Measurements from ENCODE around the gene SAMD3. TPM values are rescaled to one million over a fixed set of nuclear protein-coding genes. Genes with fewer than 3 reads are reported as not detected.

Gene SAMD3
- total RNA-seq, 1 donor from 2014 or later, result 0.45 TPM

DNA sequence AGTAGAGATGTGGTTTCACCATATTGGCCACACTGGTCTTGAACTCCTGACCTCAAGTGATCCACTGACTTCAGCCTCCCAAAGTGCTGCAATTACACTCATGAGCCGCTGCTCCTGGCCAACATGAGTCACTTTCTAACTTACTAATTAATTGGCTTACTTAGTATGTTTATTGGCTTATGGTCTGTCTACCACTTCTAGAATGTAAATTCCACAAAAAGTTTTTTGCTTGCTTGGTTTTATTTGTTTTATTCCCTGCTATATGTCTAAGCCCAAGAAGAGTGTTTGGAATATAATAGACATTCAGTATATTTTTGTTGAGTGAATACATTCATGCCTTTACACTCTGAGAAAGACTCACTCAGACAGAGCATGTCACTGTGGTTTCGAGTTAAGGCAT, 86.0 kb downstream of the SAMD3 start:
- DNase-seq (ENCODE audit: low read depth) (peak; percentile 18), FAIRE-seq (no peak)
- no peak overlapping the region for H3K4me3 ChIP-seq (ENCODE audit: insufficient read depth, low read depth, low read length)
- Mint-ChIP-seq H3K4me3 (ENCODE audit: unreplicated experiment) (no peak overlapping the region), H3K36me3 (ENCODE audit: low read depth, unreplicated experiment) (peaks cover 11% of the 10 kb centered on the region), H3K27me3 (ENCODE audit: low read depth, unreplicated experiment) (no peaks in the 10 kb centered on the region), H3K9me3 (ENCODE audit: unreplicated experiment) (no peaks in the 10 kb centered on the region), H3K27ac (ENCODE audit: unreplicated experiment) (no peak overlapping the region), H3K4me1 (ENCODE audit: low read depth, unreplicated experiment) (peaks cover 2% of the 10 kb centered on the region)
- H4K20me1 ChIP-seq (ENCODE audit: insufficient read depth, low read length), result no peaks in the 10 kb centered on the region
- H2AFZ ChIP-seq (ENCODE audit: low read depth, low read length), result no peak overlapping the region
- TF ChIP-seq, protein P1, sequence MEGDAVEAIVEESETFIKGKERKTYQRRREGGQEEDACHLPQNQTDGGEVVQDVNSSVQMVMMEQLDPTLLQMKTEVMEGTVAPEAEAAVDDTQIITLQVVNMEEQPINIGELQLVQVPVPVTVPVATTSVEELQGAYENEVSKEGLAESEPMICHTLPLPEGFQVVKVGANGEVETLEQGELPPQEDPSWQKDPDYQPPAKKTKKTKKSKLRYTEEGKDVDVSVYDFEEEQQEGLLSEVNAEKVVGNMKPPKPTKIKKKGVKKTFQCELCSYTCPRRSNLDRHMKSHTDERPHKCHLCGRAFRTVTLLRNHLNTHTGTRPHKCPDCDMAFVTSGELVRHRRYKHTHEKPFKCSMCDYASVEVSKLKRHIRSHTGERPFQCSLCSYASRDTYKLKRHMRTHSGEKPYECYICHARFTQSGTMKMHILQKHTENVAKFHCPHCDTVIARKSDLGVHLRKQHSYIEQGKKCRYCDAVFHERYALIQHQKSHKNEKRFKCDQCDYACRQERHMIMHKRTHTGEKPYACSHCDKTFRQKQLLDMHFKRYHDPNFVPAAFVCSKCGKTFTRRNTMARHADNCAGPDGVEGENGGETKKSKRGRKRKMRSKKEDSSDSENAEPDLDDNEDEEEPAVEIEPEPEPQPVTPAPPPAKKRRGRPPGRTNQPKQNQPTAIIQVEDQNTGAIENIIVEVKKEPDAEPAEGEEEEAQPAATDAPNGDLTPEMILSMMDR (IDR thresholded peaks at IDR 0.05; ENCODE audit: insufficient read depth, low read depth, low read length), result no peak
- no peak for TF ChIP-seq EZH2 (IDR thresholded peaks at IDR 0.05; ENCODE audit: insufficient read depth, low read length)
- H3K27ac ChIP-seq (ENCODE audit: low read depth, low read length), result no peak overlapping the region
- H3K36me3 ChIP-seq (ENCODE audit: insufficient read depth, low read length), result no peaks in the 10 kb centered on the region
- no peaks in the 10 kb centered on the region for H3K27me3 ChIP-seq (ENCODE audit: insufficient read depth, low read length)
- H3K4me1 ChIP-seq (ENCODE audit: insufficient read depth, low read length), result no peaks in the 10 kb centered on the region
- H3K79me2 ChIP-seq (ENCODE audit: insufficient read depth, low read length), result no peaks in the 10 kb centered on the region
- H3K4me2 ChIP-seq (ENCODE audit: low read length), result no peak overlapping the region
- no peaks in the 10 kb centered on the region for H3K9me3 ChIP-seq (ENCODE audit: insufficient read depth, low read depth, low read length)
- H3K9ac ChIP-seq (ENCODE audit: low read length), result no peak overlapping the region

- Histone ChIP-seq H3K4me3 (ENCODE audit: insufficient read depth, low read depth, low read length) (no peak overlapping the region), H4K20me1 (ENCODE audit: insufficient read depth, low read length) (no peaks in the 10 kb centered on the region), H3K9me3 (ENCODE audit: insufficient read depth, low read depth, low read length) (no peaks in the 10 kb centered on the region), H3K9ac (ENCODE audit: low read length) (no peak overlapping the region), H3K4me2 (ENCODE audit: low read length) (no peak overlapping the region), H3K27me3 (ENCODE audit: insufficient read depth, low read length) (no peaks in the 10 kb centered on the region), H3K36me3 (ENCODE audit: insufficient read depth, low read length) (no peaks in the 10 kb centered on the region), H3K27ac (ENCODE audit: low read depth, low read length) (no peak overlapping the region), H2AFZ (ENCODE audit: low read depth, low read length) (no peak overlapping the region), H3K79me2 (ENCODE audit: insufficient read depth, low read length) (no peaks in the 10 kb centered on the region), H3K4me1 (ENCODE audit: insufficient read depth, low read length) (peaks cover 7% of the 10 kb centered on the region)
- DNase-seq (ENCODE audit: low read depth) (no peak), FAIRE-seq (no peak)
- H3K27me3 Mint-ChIP-seq (ENCODE audit: low read depth, unreplicated experiment), result no peaks in the 10 kb centered on the region
- H3K4me3 Mint-ChIP-seq (ENCODE audit: unreplicated experiment), result no peak overlapping the region
- H3K36me3 Mint-ChIP-seq (ENCODE audit: low read depth, unreplicated experiment), result peaks cover 11% of the 10 kb centered on the region
- TF ChIP-seq, protein P1 (IDR thresholded peaks at IDR 0.05; ENCODE audit: insufficient read depth, low read depth, low read length), result no peak
- TF ChIP-seq EZH2 (IDR thresholded peaks at IDR 0.05; ENCODE audit: insufficient read depth, low read length), result no peak
- peaks cover 7% of the 10 kb centered on the region for H3K4me1 Mint-ChIP-seq (ENCODE audit: low read depth, unreplicated experiment)
- no peaks in the 10 kb centered on the region for H3K9me3 Mint-ChIP-seq (ENCODE audit: unreplicated experiment)
- no peak overlapping the region for H3K27ac Mint-ChIP-seq (ENCODE audit: unreplicated experiment)
Measured at GRCh38 chr6:130134582-130134981, 88.2 kb downstream of the SAMD3 start.

- H2AFZ ChIP-seq (ENCODE audit: low read depth, low read length), result no peak overlapping the region
- no peaks in the 10 kb centered on the region for H3K36me3 ChIP-seq (ENCODE audit: insufficient read depth, low read length)
- no peaks in the 10 kb centered on the region for H4K20me1 ChIP-seq (ENCODE audit: insufficient read depth, low read length)
- H3K9ac ChIP-seq (ENCODE audit: low read length), result no peak overlapping the region
- FAIRE-seq (no peak), DNase-seq (ENCODE audit: low read depth) (no peak)
- Mint-ChIP-seq H3K9me3 (ENCODE audit: unreplicated experiment) (no peaks in the 10 kb centered on the region), H3K4me1 (ENCODE audit: low read depth, unreplicated experiment) (peaks cover 7% of the 10 kb centered on the region), H3K27me3 (ENCODE audit: low read depth, unreplicated experiment) (no peaks in the 10 kb centered on the region), H3K36me3 (ENCODE audit: low read depth, unreplicated experiment) (peaks cover 13% of the 10 kb centered on the region), H3K27ac (ENCODE audit: unreplicated experiment) (no peak overlapping the region), H3K4me3 (ENCODE audit: unreplicated experiment) (no peak overlapping the region)
- H3K4me3 ChIP-seq (ENCODE audit: insufficient read depth, low read depth, low read length), result no peak overlapping the region
- H3K4me2 ChIP-seq (ENCODE audit: low read length), result no peak overlapping the region
- no peaks in the 10 kb centered on the region for H3K9me3 ChIP-seq (ENCODE audit: insufficient read depth, low read depth, low read length)
- peaks cover 10% of the 10 kb centered on the region for H3K4me1 ChIP-seq (ENCODE audit: insufficient read depth, low read length)
- H3K27ac ChIP-seq (ENCODE audit: low read depth, low read length), result no peak overlapping the region
- TF ChIP-seq EZH2 (IDR thresholded peaks at IDR 0.05; ENCODE audit: insufficient read depth, low read length), result no peak
- TF ChIP-seq, protein P1 (IDR thresholded peaks at IDR 0.05; ENCODE audit: insufficient read depth, low read depth, low read length), result no peak
- H3K79me2 ChIP-seq (ENCODE audit: insufficient read depth, low read length), result no peaks in the 10 kb centered on the region
- H3K27me3 ChIP-seq (ENCODE audit: insufficient read depth, low read length), result no peaks in the 10 kb centered on the region
Measured at GRCh38 chr6:130132286-130132701, 90.5 kb downstream of the SAMD3 start.
